ENCODE results near the gene GNRH2. TPM values are rescaled to one million over a fixed set of nuclear protein-coding genes. Genes with fewer than 3 reads are reported as not detected.

GNRH2 gene
- total RNA-seq, 1 donor from 2014 or later: 1.2 TPM

DNA sequence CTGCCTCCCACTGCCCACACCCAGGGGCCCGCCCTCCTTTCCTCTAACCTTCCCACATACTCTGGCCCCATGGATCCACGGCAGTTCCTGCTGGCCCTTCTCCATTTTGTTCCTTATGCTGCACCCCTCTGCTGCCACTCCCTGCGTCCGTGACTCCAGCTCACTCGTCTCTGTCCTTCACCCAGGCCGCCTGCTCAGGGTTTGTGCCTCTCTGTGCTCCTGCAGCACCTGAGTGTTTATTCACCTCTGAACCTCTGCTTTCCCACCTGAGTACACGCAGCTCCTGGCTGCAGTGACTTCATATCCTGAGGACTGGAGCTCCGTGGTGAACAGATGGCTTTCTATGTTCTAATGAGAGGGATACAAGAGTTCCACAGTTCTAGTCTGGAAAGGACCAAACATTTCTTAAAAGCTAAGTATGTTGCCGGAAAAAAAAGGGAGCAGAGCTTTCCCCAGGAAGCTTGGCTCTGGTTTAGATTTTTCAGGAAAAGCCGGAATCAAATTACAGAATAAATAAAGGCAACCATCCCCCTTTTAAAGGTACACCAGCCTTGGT lies 1.5 kb upstream of the GNRH2 start:
- TF ChIP-seq, protein P1, sequence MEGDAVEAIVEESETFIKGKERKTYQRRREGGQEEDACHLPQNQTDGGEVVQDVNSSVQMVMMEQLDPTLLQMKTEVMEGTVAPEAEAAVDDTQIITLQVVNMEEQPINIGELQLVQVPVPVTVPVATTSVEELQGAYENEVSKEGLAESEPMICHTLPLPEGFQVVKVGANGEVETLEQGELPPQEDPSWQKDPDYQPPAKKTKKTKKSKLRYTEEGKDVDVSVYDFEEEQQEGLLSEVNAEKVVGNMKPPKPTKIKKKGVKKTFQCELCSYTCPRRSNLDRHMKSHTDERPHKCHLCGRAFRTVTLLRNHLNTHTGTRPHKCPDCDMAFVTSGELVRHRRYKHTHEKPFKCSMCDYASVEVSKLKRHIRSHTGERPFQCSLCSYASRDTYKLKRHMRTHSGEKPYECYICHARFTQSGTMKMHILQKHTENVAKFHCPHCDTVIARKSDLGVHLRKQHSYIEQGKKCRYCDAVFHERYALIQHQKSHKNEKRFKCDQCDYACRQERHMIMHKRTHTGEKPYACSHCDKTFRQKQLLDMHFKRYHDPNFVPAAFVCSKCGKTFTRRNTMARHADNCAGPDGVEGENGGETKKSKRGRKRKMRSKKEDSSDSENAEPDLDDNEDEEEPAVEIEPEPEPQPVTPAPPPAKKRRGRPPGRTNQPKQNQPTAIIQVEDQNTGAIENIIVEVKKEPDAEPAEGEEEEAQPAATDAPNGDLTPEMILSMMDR (IDR thresholded peaks at IDR 0.05; ENCODE audit: partially characterized antibody, unreplicated experiment): no peak
- no peak for DNase-seq
- Mint-ChIP-seq H3K36me3 (ENCODE audit: unreplicated experiment) (no peaks in the 10 kb centered on the region), H3K9me3 (ENCODE audit: unreplicated experiment) (peaks cover 10% of the 10 kb centered on the region), H3K27me3 (ENCODE audit: unreplicated experiment) (peaks cover 7% of the 10 kb centered on the region), H3K27ac (ENCODE audit: unreplicated experiment) (peak overlapping the region; percentile 0), H3K4me1 (ENCODE audit: low read depth, unreplicated experiment) (peaks cover 17% of the 10 kb centered on the region), H3K4me3 (ENCODE audit: unreplicated experiment) (peak overlapping the region; percentile 9)

DNA sequence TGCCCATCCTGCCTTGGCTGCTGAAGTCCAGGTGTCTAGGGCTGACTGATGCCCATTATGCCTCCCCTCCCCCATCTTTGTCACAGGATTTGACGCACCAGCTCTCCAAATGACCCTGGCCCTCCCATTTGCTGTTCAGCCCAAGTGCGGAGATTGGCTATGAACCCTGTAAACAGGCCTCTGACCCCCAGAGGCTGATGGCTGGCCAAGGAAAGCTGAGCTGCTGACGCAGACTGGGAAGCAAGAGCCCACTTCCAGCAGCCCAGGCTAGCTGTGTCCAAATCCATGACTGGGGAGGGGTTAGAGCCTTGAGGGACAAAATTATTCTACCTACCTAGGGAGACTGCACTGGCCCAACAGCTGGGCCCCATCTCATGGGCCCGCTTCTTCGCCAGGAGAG lies 797 bp upstream of the GNRH2 start:
- no peak overlapping the region for H3K4me3 Mint-ChIP-seq (ENCODE audit: unreplicated experiment)
- H3K4me1 Mint-ChIP-seq (ENCODE audit: low read depth, unreplicated experiment): peaks cover 19% of the 10 kb centered on the region
- H3K9me3 Mint-ChIP-seq (ENCODE audit: unreplicated experiment): peaks cover 10% of the 10 kb centered on the region
- H3K27me3 Mint-ChIP-seq (ENCODE audit: unreplicated experiment): peaks cover 7% of the 10 kb centered on the region
- H3K27ac Mint-ChIP-seq (ENCODE audit: unreplicated experiment): no peak overlapping the region
- no peaks in the 10 kb centered on the region for H3K36me3 Mint-ChIP-seq (ENCODE audit: unreplicated experiment)
- DNase-seq: no peak
- TF ChIP-seq, protein P1 (IDR thresholded peaks at IDR 0.05; ENCODE audit: partially characterized antibody, unreplicated experiment): no peak

DNA sequence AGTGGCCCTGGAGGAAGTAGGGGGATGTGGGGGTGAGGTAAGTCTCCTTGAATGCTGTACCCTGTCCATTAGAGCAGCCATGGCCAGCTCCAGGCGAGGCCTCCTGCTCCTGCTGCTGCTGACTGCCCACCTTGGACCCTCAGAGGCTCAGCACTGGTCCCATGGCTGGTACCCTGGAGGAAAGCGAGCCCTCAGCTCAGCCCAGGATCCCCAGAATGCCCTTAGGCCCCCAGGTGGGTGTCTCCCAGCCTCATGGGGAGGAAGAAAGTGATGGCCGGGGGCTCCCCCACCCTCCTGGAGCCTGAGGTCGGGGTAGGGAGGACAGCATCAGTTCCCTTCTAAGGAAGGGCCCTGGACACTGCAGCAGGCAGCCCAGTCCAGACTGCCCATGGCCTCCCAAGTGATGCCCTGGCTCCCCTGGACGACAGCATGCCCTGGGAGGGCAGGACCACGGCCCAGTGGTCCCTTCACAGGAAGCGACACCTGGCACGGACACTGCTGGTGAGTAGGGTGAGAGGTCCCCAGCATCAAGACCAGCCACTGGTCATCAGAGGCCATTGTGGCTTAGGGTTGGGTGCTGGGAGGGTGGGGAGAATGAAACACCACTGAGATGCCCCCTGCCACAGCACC lies 1.0 kb downstream of the GNRH2 start:
- no peak for DNase-seq
- Mint-ChIP-seq H3K4me3 (ENCODE audit: unreplicated experiment) (no peak overlapping the region), H3K27me3 (ENCODE audit: unreplicated experiment) (peaks cover 7% of the 10 kb centered on the region), H3K4me1 (ENCODE audit: low read depth, unreplicated experiment) (peaks cover 19% of the 10 kb centered on the region), H3K9me3 (ENCODE audit: unreplicated experiment) (peaks cover 10% of the 10 kb centered on the region), H3K27ac (ENCODE audit: unreplicated experiment) (no peak overlapping the region), H3K36me3 (ENCODE audit: unreplicated experiment) (no peaks in the 10 kb centered on the region)
- TF ChIP-seq, protein P1 (IDR thresholded peaks at IDR 0.05; ENCODE audit: partially characterized antibody, unreplicated experiment): no peak

DNA sequence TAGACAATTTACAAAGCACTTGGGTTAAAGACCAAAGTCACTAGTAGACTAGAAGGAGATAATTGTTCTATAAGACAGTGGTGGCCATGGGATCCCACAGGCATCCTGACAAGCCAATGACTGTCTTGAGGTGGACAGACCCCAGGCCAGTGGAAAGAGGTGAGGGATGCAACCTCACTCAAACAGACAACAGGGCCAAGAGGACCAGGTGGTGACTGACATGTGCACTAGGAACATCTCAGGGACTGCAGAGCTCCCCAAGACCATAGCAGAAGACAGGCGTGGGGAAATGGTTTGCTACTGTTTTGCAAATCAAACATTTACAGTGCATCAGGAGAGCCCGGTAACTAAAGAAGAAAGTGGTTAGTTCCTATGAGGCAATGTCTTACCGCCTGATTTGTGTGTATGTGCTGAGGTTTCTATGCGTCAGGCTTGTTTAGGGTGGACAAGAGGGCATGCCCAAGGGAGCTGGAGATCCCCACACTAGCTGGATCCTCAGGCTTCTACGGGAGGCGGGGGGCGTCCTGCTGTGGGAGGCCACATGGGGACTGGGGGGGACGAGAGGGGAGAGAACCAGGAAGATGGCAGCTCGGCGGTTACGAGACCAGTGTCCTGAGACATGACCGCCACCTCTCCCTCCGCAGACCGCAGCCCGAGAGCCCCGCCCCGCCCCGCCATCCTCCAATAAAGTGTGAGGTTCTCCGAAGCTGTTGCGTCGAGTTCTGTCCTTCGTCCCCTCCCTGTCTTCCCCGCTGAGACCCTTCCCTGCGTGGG lies 1.8 kb downstream of the GNRH2 start:
- H3K9me3 Mint-ChIP-seq (ENCODE audit: unreplicated experiment): peaks cover 10% of the 10 kb centered on the region
- peaks cover 7% of the 10 kb centered on the region for H3K27me3 Mint-ChIP-seq (ENCODE audit: unreplicated experiment)
- H3K27ac Mint-ChIP-seq (ENCODE audit: unreplicated experiment): peak overlapping the region; percentile 85
- peaks cover 19% of the 10 kb centered on the region for H3K4me1 Mint-ChIP-seq (ENCODE audit: low read depth, unreplicated experiment)
- peak; percentile 84 for DNase-seq
- peak overlapping the region; percentile 91 for H3K4me3 Mint-ChIP-seq (ENCODE audit: unreplicated experiment)
- no peaks in the 10 kb centered on the region for H3K36me3 Mint-ChIP-seq (ENCODE audit: unreplicated experiment)
- TF ChIP-seq, protein P1 (IDR thresholded peaks at IDR 0.05; ENCODE audit: partially characterized antibody, unreplicated experiment): no peak

Measured in glutamatergic neuron (in vitro differentiated cells).